NOMO-1 treated with DMSO at 0.1 percent for 48 hours (cell line): Measurements from ENCODE around the gene PARD6G.
A peak's percentile ranks its signal among the peaks of the same experiment; 100 is the strongest.
"Not testable (repeated sequence)": the region's sequence is repeated elsewhere in the genome, so short reads cannot be mapped to it uniquely, and the experiment has no call there.

Experiments
- DNase-seq: peaks from one replicate; lab custom pipeline; 2025; ENCODE audit not compliant: unreplicated experiment; lab: John Stamatoyannopoulos, UW

PARD6G gene

DNA sequence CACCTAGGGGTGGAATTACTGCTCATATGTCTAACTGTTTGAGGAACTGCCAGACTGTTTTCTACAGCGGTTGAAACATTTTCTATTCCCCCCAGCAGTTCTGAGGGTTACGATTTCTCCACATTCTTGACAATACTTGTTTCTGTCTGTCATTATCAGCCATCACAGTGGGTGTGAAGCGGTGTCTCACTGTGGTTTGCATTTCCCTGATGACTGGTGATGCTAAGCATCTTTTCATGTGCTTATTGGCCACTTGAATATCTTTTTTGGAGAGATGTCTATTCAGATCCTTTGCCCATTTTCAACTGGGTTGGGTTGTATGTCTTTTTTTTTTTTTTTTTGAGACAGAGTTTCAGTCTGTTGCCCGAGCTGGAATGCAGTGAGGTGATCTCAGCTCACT, 75.3 kb downstream of the PARD6G start:
- DNase-seq: no peak

DNA sequence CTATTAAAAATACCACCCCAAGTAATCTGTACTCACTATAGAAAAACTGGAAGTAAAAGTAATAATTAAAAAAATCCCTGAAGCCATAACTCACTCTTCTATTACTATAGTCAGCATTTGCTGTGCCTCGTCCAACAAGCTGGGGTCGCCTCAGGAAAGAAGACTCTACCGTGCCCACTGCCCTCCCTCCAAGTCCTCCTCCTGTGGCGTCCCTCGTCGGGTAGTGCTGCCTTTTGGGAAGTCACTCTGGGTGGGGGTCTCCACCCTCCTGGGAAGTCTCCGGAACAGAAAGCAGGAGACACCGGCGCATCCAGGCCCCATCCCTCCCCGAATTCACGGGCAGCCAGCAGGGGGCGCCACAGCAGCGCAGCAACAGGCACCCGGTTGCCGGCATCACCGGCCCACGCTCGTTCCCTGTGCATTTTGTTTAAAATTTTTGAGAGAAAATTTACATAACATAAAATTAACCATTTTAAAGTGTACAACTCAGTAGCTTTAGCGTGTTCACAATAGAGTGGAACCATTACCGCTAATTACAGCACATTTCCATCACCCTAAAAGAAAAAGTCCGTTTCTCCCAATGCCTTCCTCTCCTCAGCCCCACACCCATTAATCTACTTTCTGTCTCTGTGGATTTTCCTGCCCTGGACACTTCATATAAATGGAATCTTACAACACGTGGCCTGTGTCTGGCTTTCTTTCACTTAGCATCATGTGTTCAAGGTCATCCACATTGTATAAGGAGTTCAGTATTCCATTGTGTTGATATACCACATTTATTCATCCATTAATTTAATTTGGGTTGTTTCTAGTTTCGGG, 76.1 kb downstream of the PARD6G start:
- DNase-seq: no peak

DNA sequence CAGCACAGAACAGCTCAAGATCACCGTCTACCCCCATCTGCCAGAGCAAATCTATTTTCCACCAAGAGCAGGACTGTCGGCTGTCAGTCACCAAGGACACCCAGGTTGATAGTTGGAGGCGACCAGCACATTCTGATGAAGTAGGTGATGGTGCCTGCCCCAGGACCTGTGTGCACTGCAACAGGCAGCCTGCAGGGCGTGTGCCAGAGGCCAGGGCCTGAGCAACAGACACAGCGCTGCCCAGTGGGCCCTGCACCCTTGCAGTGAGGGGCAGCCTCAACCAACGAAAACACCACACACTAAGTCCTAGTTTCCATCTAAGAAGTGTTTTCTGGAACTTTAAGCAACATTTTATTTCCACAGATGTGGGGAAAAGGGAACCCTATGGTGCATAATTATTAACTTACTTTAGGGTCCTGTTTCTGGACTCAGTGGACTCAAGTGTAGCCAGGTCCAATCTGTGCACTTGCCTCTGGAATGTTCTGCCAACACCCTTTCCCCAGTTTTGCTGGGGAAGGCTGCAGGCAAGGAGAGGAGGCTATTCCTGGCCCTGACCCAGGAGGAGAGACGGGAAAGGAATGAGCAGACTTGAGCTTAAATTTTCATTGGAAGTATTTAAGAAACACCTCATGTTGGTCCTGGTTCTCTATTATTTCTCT, 76.8 kb downstream of the PARD6G start:
- no peak for DNase-seq

DNA sequence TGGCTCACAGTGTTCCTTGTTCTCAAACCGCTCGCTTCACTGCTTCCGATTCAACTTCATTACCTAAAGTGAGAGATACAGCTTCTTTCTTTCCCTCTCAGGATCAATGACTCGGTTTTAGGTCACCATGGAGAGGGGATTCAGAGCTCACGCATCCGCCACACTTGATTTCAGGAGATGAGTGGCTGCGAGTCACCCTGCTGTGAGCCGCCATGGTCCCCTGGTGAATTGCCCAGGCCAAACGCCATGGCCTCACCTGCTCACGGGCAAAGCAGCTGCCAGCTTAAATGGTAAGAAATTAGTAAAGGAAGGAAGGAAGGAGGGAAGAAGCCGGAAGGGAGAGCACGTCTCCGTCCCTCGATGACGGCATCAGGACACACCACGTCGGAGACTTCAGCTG, 77.7 kb downstream of the PARD6G start:
- DNase-seq: no peak

DNA sequence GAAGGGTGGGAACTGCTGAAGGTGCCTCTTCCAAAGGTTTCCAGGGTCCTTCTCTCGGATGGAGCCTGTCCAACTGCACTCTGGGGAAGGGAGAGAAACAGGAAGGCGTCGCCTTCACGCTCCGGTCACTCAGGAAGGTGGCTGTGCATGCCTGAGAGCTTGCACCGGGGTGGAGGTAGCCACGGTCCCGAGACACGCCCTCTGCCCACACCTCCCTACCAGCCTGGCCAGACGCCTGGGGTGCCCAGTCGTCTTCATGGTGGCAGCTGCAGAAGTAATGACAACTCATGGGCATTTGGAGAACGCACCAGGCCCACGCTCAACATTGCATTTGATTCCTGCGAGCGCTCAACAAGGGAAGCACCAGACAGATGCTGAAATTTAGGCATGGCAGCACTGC, 78.3 kb downstream of the PARD6G start:
- DNase-seq: no peak

DNA sequence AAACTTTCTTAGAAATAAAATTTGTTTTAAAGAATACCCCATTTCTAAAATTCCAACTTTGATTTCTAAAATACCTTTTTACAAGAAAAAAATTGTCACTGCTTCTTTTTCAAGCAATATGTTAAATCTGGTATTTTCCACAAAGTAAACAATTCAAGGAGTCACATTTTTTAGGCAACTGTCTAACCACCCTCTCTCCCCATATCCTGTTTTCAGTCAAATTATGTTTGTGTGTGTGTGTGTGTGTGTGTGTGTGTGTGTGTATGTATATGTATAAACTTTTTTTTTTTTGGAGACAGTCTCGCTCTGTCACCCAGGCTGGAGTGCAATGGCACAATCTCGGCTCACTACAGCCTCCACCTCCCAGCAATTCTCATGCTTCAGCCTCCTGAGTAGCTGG, 79.0 kb downstream of the PARD6G start:
- no peak for DNase-seq

DNA sequence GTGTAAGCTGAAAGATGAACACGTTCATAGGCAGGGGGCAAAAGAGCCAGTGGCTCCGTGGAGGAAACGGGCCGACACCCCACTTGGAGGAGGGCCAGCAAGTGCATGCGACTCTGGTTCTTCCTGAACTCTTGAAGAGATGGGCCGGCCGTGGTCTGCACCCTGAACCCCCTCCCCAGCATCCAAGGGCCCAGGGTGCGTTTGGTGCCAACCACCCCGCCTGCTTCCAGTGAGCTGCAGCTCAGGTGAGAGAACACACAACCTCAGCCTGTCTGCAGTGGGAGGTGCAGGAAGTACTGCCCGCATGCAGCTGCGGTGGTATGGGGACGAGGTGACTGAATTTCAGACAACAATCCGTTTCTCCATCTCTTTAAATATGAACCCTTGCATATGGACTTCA, 79.4 kb downstream of the PARD6G start:
- no peak for DNase-seq

DNA sequence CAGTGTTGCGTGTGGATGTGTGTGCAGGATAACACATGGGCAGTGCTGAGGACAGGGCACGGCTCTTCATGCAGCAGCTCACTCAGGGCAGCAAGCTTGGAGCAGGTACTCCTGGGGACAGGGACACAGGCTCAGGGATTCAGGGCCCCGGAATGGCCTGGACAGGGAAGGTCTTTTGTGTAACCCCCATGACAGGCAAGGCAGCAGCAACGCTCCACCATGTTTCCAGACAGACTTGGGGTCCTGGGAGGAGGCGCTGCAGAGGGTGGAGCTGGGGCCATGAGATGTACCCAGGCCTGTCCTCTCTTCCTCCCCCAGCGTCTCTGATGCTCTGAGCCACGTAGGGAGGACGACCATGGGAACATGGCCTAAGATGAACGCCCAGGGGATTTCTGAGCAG, 80.0 kb downstream of the PARD6G start:
- no peak for DNase-seq

DNA sequence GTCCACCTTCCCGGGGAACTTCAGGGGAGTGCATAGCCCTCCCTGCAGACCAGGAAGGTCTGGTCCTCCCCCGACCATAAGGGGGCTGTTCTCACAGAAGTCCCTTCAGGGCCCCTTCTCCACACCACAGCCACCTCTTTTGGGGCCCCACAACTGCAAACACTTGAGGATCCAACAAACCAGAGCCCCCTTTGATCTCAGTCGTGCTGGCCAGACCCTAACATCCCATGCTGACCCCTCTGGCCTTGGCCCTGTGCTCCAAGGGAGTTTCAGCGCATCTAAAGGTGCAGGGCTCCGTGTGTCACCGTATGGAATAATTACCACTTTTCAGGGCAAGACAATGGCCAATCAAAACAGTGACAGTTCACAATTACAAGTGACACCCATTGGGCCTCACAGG, 80.6 kb downstream of the PARD6G start:
- no peak for DNase-seq

DNA sequence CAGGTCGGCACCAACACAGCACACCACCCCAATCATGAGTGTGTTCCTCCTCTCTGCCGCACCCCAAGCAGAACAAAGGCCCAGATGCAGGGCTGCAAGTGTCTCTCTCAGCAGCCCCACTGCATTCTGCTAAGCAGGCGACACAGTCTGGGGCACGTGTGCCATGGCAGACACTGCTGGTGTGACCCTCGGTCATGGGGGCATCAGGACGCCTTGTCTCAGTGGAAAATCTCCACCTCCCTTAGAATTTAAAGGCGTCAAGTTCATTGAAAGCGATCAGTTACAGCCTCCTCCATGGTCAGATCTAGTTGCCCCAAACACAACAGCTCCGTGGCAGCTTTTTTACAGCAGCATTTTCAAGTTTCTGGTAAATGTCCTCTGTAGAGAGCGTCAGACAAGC, 81.1 kb downstream of the PARD6G start:
- DNase-seq: no peak

DNA sequence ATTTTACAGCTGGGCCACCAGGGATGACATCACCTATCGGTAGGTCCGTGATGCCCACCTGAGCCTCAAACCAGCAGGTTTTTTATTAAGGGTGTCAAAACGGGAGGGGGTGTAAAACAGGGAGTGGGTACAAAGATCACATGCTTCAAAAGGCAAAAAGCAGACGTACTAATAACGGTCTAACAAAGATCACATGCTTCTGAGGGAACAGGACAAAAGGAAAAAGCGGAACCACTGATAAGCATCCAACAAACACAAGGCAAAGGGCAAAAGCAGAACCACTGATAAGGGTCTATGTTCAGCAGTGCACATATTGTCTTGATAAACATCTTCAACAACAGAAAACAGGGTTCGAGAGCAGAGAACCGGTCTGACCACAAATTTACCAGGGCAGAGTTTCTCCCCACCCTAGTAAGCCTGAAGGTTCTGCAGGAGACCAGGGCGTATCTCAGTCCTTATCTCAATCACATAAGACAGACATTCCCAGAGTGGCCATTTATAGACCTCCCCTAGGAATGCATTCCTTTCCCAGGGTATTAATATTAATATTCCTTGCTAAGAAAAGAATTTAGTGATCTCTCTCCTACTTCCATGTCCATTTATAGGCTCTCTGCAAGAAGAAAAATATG, 82.5 kb downstream of the PARD6G start:
- DNase-seq: not testable (repeated sequence)

DNA sequence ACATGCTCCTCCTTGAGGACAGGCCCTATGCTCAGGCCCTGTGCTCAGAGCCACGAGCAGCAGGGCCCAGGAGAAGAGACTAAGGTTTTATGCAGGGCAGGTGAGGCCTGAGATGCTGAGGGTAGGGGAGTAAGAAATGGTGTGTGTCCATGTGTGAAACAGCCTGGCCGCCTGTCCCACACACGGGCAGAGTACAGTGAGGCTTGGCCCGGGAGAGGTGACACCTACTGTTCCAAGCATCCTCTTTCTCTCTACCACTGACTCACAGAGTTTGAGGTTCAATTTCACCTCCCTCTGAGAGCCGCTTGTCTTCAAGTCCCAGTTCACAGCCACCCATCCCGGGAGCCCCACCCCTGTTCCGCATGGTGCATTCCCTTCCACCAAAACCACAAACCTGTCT, 84.1 kb downstream of the PARD6G start:
- no peak for DNase-seq

DNA sequence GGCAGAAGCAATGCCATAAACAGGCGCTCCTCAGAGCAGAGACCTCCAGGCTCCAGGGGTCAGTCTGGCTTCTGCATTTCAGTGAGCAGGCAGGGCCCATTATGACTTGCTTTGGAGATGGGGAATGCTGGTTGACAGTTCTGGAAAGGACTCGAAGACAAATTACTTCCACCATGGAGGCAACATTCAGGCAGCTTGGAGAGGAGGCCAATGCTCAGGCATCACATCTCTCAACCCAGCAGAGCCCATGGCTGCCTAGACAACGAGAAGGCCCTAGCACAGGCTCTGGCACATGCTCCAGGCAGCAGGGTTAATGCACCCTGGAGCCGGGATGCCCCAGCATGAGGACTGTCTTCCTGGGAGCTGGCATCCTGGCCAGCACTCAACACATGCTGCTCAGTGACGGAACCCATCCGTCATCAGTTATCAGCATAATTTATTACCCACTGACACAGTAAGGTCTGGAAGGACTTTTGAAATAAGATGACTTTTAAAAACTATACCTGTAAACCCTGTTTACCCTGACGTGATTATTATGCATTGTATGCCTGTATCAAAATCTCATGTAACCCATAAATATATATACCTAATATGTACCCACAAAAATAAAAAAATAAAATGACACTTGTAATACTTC, 85.4 kb downstream of the PARD6G start:
- DNase-seq: no peak

DNA sequence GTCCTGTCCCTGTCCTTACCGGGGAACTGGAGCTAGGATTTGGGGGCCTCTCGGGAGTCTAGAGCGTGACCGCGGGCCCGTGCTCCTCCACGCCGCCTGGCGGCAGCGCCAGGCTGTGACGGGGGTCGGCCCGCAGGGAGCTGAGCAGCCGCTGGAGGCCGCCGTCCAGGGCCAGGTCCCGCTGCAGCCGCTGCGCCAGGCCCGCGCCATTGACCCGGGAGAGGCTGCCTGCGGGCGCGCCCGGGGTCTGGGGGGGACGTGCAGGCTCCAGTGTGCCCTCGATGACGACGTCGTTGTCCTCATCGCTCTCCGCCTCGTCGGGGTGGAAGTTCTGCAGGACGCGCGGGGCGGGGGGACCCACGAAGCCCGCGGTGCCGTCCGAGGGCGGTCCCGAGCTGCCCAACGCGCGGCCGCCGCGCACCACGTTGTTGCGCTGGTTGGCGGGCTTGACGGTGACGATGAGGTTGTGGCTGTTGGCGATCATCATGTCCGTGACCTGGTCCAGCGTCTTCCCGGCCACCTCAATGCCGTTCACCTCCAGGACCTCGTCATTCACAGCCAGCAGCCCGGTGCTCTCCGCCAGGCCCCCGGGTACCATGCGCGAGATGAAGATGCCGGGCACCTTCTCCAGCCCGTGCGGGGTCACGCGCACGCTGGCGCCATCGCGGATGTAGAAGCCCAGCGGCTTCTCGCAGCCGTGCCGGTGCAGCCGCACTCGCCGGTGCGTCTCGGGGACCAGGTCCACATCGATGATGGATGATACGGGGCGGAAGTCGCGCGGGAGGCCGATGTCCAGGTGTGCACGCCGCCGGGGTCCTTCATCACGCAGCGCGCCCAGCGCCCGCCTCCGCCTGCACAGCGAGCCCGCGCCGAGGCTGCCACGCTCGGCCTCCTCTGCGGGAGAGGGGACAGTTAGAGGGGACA, 87.3 kb downstream of the PARD6G start:
- DNase-seq: no peak

DNA sequence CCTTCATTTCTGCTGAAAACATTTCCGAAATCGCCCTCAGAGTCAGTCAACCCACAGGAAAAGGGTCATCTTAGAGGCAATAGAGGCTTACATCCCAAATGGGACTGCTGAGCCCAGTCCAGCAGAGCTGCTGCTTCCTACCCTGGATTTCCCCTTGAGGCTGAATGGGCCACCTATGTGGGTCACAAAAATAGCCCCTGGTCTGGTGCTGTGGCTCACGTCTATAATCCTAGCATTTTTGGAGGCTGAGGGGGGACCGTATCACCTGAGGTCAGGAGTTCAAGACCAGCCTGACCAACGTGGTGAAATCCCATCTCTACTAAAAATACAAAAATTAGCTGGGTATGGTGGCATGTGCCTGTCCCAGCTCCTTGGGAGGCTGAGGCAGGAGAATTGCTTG, 88.9 kb downstream of the PARD6G start:
- DNase-seq: no peak

DNA sequence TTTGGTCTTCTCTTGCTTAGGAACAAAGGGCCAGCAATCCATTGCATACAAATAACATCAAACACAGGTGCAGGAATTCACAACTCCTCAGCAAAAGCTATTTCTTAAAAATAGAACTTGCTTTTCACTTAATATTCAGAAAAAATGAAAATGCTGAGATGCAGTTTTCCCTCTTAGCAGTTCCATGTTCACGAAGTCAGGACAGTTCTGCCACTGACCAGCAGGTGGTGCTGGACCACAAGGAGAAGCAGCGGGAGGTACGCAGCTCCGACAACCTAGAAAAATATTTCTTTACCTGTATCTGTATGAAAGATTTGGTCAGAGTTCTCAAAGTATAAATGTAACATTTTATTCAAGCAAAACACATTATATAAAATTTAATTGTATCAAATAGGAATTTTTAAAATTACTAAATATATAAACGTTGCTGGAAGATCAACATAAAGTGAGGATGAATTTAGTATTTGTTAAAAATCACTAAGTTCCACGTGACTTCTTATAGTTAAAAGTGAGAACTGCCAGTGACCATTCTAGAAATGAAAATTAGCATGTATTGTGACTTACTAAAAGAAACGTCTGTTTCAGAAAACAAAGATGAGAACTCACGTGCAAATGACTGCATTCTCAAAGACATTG, 89.5 kb downstream of the PARD6G start:
- peak; percentile 5 for DNase-seq

DNA sequence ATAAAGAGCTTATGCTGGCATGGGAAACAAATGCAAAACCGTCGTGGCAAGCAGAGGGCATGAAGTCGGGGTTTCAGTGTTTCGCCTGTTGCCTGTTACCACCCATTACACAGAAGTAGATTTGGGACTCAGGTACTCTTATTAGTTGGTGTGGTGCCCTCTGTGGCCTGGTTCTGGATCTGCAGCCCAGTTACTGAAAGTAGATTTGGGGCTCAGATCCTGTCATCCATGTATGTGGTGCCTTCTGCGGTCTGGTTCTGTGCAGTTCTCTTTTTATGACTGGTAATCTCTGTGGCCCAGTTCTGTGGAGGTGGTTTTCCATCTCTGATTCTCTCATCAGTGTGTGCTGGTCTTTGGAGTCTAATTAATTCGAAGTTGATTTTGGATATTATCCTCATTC, 93.0 kb downstream of the PARD6G start:
- no peak for DNase-seq

DNA sequence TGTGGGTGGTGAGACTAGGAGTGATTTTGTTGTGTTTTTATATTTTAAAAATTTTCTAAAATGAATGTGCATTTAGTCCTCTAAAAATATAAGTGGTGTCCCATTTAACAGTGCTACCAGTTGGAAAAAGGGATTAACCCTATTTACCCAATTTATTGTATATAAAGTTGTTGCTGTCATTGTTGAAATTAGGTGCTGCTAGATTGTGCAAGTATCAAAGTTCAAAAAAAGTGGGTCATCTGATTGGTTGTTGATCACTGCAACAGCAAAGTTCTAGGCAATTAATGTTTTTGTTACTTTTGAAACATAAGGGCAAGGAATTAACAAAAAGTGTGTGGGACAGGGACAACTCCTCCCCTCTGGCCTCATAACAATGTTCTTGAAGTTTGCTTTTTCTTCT, 97.6 kb downstream of the PARD6G start:
- no peak for DNase-seq

DNA sequence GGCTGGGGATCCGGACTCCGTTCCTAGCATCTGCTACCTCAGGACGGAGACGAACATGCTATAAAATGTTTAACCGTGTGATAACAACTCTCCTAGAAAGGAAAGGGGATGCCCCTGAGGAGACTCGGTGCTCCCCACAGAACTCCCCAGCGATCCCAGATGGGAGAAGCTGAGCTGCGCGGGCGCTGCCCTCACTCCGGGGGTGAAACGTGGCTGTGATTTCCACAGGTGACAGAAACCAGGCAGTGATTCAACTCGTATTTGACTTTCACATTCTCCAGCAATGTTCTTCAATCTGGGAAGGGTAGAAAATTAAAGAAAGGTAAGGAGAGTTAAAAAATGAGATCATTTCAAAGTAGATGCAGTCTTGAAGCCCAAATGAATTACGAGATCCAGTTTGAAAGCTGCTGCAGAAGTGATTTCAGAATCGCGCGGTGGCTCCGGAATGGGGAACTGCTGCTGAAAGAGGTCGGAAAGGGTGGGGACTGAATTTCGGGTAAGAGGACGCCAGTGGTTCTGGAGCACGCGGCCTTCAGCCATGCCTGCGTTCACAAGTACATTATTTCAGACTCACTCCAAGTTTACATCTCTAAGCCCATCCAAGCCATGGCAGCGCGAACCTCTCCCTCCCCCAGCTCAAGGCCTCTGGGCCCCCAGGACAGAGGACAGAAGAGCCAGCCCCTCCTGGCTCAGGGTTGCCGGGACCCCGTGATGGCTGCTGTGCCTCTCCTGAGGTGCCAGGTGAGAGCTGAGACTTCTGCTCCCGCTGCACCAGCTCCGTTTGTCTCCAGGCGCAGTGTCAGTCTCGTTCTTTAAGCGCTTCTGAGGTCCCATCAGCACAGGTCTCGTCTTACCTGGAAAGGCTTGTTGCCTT, 98.8 kb downstream of the PARD6G start:
- DNase-seq: peak; percentile 66
